Testis (tissue), 3 donors: ENCODE measurements around the gene GREB1. TPM values are rescaled to one million over a fixed set of nuclear protein-coding genes. Genes with fewer than 3 reads are reported as not detected.

Source experiments
- DNase-seq: peaks from one replicate; pipeline ENCODE4 v3.0.0-alpha.2; 2019
- H3K27ac ChIP-seq, 2 donors: fragments of 200-600 bp; sonication (generic); one replicate each; pipeline ENCODE4 v1.5.1; 2019
- H3K27me3 ChIP-seq: fragments of 200-600 bp; sonication (generic); one replicate; pipeline ENCODE4 v1.5.1; 2019
- H3K36me3 ChIP-seq: fragments of 200-600 bp; sonication (generic); one replicate; pipeline ENCODE4 v1.5.1; 2017; ENCODE audit warnings: low read depth; ENCODE audit errors: missing control alignments
- H3K4me1 ChIP-seq: fragments of 200-600 bp; sonication (generic); one replicate; pipeline ENCODE4 v1.5.1; 2019
- H3K4me3 ChIP-seq, 2 donors: fragments of 200-600 bp; sonication (generic); one replicate each; pipeline ENCODE4 v1.5.1; 2017 to 2019
- H3K9me3 ChIP-seq: fragments of 200-600 bp; sonication (generic); one replicate; pipeline ENCODE4 v1.5.1; 2017
- POLR2A ChIP-seq: fragments of 450-650 bp; IDR thresholded peaks from one replicate; pipeline ENCODE4 v1.6.1; 2017; ENCODE audit warnings: antibody characterized with exemption, mild to moderate bottlenecking, moderate library complexity
- WGBS, 2 donors: methylation state at CpG; one replicate each; pipeline ENCODE4 v1.1.5; 2018; 5-methylcytosine and 5-hydroxymethylcytosine counted together
- intact Hi-C: fragments of 100-400 bp; cut with DNase I; formaldehyde crosslinking; loops from one replicate; pipeline ENCODE4 v1.15.1; 2023; ENCODE audit warnings: low total_unique reads
- polyA plus RNA-seq: library from polyadenylated mRNA; stranded (reverse); fragments of 350-450 nt; fragmentation: Illumina TruSeq; extraction: RNeasy Lipid Tissue Mini Kit (QIAGEN cat#74804); gene quantifications from one replicate; pipeline ENCODE4 v1.2.3, GENCODE V29; 2014; ENCODE audit warnings: low read depth, low replicate concordance; ENCODE audit not compliant: insufficient read depth
- total RNA-seq, 2 donors: library from RNA; depleted of rRNA; stranded (reverse); fragments of >200 nt; gene quantifications; one replicate each; pipeline ENCODE4 v1.2.3, GENCODE V29; 2016
- TF ChIP-seq, protein P1 (sequence below), 3 experiments: fragments of 450-650 bp in 2 of 3; fragments of 200-600 bp in 1 of 3; sonication (generic) in 1 of 3; IDR thresholded peaks; one replicate each; pipeline ENCODE4 v1.5.1; 2016 to 2019; ENCODE audit warnings: antibody characterized with exemption in 3 of 3, mild to moderate bottlenecking in 2 of 3, moderate library complexity in 1 of 3

Gene GREB1
- total and polyA plus RNA-seq, 3 donors from 2014 or later = 29.8 to 136 (median 91.0) TPM

DNA sequence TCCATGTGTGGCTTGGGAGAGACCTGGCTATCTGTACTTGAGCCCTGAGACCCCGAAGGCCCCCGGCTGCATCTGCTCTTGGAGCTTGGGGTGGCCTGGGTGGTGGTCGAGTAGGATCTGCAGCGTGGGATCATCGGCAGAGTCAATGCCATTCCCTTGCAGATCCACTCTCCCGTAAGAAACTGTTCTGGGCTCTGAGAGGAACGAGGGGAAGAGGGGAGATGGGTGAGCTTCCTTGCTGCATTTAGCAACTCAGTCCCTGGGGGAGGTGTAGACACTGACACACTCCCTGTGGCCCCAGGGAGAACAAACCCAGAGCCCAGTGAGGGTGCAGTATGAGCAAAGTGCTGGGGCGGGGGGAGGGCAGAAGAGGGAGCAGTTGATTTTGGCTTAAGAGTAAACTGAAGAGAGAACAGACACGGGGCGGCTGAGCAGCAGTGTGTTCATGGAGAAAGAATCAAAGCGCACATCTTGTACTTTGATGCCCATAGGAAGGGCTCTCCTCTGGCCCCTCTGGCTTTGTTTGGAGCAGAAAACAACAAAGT lies 8.5 kb downstream of the GREB1 start:
- intact Hi-C loops = no loop called here
- Histone ChIP-seq H3K27me3 (no peaks in the 10 kb centered on the region), H3K9me3 (no peaks in the 10 kb centered on the region), H3K4me3 (peak overlapping the region; percentile 21 to 34), H3K4me1 (peaks cover 44% of the 10 kb centered on the region), H3K36me3 (no peaks in the 10 kb centered on the region), H3K27ac (peak overlapping the region; percentile 78 to 88)
- TF ChIP-seq, protein P1, sequence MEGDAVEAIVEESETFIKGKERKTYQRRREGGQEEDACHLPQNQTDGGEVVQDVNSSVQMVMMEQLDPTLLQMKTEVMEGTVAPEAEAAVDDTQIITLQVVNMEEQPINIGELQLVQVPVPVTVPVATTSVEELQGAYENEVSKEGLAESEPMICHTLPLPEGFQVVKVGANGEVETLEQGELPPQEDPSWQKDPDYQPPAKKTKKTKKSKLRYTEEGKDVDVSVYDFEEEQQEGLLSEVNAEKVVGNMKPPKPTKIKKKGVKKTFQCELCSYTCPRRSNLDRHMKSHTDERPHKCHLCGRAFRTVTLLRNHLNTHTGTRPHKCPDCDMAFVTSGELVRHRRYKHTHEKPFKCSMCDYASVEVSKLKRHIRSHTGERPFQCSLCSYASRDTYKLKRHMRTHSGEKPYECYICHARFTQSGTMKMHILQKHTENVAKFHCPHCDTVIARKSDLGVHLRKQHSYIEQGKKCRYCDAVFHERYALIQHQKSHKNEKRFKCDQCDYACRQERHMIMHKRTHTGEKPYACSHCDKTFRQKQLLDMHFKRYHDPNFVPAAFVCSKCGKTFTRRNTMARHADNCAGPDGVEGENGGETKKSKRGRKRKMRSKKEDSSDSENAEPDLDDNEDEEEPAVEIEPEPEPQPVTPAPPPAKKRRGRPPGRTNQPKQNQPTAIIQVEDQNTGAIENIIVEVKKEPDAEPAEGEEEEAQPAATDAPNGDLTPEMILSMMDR (IDR thresholded peaks at IDR 0.05) = no peak
- TF ChIP-seq POLR2A = no peak
- peak; percentile 63 for DNase-seq
- WGBS, 2 donors = 37 to 43% methylated on average over 7 to 11 of the region's 11 CpGs

GRCh38 chr2:11543337-11544216 lies 9.7 kb downstream of the GREB1 start:
- Histone ChIP-seq H3K4me3 (peak overlapping the region in 1 of 2 donors; percentile 34), H3K4me1 (peaks cover 42% of the 10 kb centered on the region), H3K27ac (peak overlapping the region; percentile 78 to 88), H3K27me3 (no peaks in the 10 kb centered on the region), H3K36me3 (no peaks in the 10 kb centered on the region), H3K9me3 (no peaks in the 10 kb centered on the region)
- 67 to 81% methylated on average over 10 to 11 of the region's 11 CpGs for WGBS, 2 donors
- TF ChIP-seq POLR2A = no peak
- TF ChIP-seq, protein P1 (IDR thresholded peaks at IDR 0.05) = peak in 1 of 3 experiments; percentile 14
- peak; percentile 21 for DNase-seq
- intact Hi-C loops = no loop called here

- Histone ChIP-seq H3K4me3 (no peak overlapping the region), H3K36me3 (no peaks in the 10 kb centered on the region), H3K9me3 (no peaks in the 10 kb centered on the region), H3K4me1 (peaks cover 24% of the 10 kb centered on the region), H3K27me3 (no peaks in the 10 kb centered on the region), H3K27ac (peak overlapping the region in 1 of 2 donors; percentile 88)
- TF ChIP-seq, protein P1 (IDR thresholded peaks at IDR 0.05) = no peak
- no peak for TF ChIP-seq POLR2A
- 63 to 66% methylated on average over 6 of the region's 6 CpGs for WGBS, 2 donors
- intact Hi-C loops = no loop called here
- DNase-seq = peak; percentile 15
Measured at GRCh38 chr2:11546072-11546471, 12.2 kb downstream of the GREB1 start.

DNA sequence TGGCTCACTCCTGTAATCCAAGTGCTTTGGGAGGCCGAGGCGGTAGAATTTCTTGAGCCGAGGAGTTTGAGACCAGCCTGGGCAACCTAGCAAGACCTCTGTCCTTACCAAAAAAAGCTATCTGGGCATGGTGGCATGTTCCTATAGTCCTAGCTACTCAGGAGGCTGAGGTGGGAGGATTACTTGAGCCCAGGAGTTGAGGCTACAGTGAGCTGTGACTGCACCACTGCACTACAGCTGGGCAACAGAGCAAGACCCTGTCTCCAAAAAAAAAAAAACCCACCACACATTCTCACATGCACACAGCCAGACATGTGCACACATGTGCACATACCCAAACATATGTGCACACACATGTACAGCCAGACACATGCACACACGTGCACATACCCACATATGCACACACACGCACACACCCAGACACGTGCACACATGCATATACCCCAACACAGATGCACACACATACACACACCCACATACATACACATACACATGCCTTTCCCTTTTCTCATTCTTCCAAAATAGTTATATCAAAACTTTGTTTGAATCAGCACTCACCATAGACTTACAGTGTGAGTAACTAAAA lies 14.2 kb downstream of the GREB1 start:
- 86 to 98% methylated on average over 6 of the region's 6 CpGs for WGBS, 2 donors
- no peaks in the 10 kb centered on the region for H3K27me3 ChIP-seq
- no peaks in the 10 kb centered on the region for H3K9me3 ChIP-seq
- H3K4me1 ChIP-seq = peaks cover 21% of the 10 kb centered on the region
- H3K4me3 ChIP-seq = no peak overlapping the region
- intact Hi-C loops = no loop called here
- TF ChIP-seq, protein P1 (IDR thresholded peaks at IDR 0.05) = no peak
- no peak for TF ChIP-seq POLR2A
- no peaks in the 10 kb centered on the region for H3K36me3 ChIP-seq
- DNase-seq = no peak
- no peak overlapping the region for H3K27ac ChIP-seq
